Activated T-cell treated with anti-CD3 and anti-CD28 coated beads, Interleukin-2, amount 50 U/mL, for 24 hours (primary cell): ENCODE results near the gene PRXL2B.
"Not testable (repeated sequence)": the region's sequence is repeated elsewhere in the genome, so short reads cannot be mapped to it uniquely, and the experiment has no call there.

Source experiments
- DNase-seq: peaks from one replicate; pipeline ENCODE4 v3.0.0-alpha.2; 2020
- H3K27ac Mint-ChIP-seq: 2 replicates; pipeline ENCODE4 v1.8.0; 2020; ENCODE audit warnings: mild to moderate bottlenecking, mixed read lengths
- H3K27me3 Mint-ChIP-seq: 2 replicates; pipeline ENCODE4 v1.8.0; 2020; ENCODE audit warnings: mixed read lengths
- H3K36me3 Mint-ChIP-seq: 2 replicates; pipeline ENCODE4 v1.8.0; 2020; ENCODE audit warnings: low read depth, mixed read lengths
- H3K4me1 Mint-ChIP-seq: 2 replicates; pipeline ENCODE4 v1.8.0; 2020; ENCODE audit warnings: low read depth, mixed read lengths
- H3K4me3 Mint-ChIP-seq: 2 replicates; pipeline ENCODE4 v1.8.0; 2020; ENCODE audit warnings: mild to moderate bottlenecking, moderate library complexity, mixed read lengths
- H3K9me3 Mint-ChIP-seq: 2 replicates; pipeline ENCODE4 v1.8.0; 2020; ENCODE audit warnings: mixed read lengths

Gene PRXL2B

DNA sequence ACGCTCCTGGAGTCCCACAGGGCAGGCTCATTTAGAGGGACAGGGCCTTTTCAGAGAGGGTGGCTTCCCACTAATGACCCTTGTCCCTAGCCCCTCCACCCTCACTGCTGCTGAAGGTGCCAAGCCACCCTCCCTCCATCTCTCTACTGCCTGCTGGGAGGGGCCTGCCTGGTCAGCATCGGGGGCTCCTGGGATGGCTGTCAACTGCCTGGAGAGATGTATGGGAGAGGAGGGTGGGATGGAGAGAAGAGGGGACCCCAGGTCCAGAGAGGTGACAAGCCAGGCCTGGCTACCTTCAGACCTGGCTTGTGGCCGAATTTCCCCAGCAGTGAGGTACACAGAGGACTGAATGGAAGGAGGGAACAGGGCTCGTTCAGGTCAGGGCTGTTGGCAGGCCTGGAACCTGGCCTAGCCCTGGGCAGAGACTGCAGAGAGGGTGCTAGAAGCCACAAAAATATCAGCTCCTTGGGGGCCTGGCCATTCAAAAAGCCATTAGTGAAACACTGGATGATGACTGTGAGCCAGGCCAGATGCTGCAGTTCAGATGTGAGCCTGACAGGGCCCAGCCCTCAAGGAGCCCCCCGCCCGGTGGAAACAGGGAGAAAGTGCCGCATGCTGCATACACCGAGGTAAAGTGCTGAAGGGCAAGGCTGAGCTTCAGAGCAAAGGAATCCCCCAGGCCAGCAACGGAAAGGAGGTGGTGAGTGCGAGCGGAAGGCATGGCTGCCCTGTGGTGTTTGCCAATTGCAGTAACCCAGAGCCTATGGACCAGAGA is 26.2 kb downstream of the PRXL2B start:
- DNase-seq: peak; percentile 8
- Mint-ChIP-seq H3K36me3 (no peaks in the 10 kb centered on the region), H3K27ac (no peak overlapping the region), H3K9me3 (peaks cover 16% of the 10 kb centered on the region), H3K4me3 (no peak overlapping the region), H3K27me3 (peaks cover 12% of the 10 kb centered on the region), H3K4me1 (no peaks in the 10 kb centered on the region)

DNA sequence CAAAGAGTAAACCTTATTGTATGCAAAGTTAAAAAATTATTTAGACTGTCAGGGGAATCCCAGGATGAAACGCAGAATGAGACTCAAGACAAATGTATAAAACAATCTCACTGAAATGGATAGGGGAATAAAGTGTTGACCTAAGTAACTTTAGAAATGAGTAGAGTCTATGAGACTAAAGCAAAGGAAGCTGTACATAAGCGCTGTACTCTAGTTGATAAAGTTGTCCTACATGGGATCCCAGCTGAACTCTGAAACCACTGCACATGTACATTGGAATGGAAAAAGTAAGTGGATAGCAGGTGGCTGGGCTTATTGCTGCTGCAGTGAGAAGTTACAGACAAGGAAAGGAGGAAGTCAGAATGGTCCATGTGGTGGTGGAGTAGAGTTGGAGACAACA is 27.6 kb downstream of the PRXL2B start:
- no peak for DNase-seq
- H3K4me3 Mint-ChIP-seq: no peak overlapping the region
- no peaks in the 10 kb centered on the region for H3K36me3 Mint-ChIP-seq
- H3K27ac Mint-ChIP-seq: no peak overlapping the region
- H3K4me1 Mint-ChIP-seq: no peaks in the 10 kb centered on the region
- peaks cover 16% of the 10 kb centered on the region for H3K9me3 Mint-ChIP-seq
- peaks cover 15% of the 10 kb centered on the region for H3K27me3 Mint-ChIP-seq

GRCh38 chr1:2617971-2618470 is 31.4 kb downstream of the PRXL2B start:
- H3K4me1 Mint-ChIP-seq: peaks cover 5% of the 10 kb centered on the region
- no peak overlapping the region for H3K27ac Mint-ChIP-seq
- no peak for DNase-seq
- H3K9me3 Mint-ChIP-seq: peaks cover 16% of the 10 kb centered on the region
- H3K4me3 Mint-ChIP-seq: no peak overlapping the region
- peaks cover 9% of the 10 kb centered on the region for H3K27me3 Mint-ChIP-seq
- H3K36me3 Mint-ChIP-seq: no peaks in the 10 kb centered on the region

DNA sequence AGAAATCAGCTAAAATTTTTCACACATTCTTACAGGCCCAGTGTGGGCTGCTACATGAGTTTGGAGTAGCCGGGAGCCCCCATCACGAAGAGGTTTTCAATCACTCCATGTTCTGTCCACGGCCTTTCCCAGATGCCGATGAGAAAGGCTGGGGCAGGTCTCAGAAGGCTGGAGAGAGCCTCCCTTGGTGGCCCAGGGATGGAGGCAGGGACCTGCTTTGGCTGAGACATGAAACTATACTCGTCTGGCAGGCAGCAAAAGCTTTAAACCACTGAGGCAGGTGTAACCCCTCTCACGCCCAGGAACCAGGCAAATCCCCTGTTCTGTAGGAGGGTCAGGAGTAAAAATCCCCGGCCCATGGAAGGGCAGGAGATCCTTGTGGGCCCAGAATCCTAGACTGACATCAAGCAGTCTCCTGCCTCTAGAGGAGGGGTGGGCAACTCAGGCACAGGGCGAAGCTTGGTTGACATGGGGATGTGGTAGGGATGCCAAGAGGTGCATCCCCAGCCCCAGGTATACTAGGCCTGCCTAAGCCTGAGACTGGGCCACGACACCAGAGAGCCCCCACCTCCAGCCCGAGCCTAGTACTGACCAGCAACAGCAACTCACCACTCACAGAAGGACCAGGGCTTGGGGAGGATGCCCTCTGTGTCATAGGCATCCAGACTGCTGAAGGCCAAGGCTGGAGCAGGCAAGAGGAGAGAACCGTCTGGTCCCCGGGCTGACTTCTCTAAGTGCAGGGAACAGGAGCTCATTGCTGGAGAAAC is 37.2 kb downstream of the PRXL2B start:
- no peak overlapping the region for H3K4me3 Mint-ChIP-seq
- no peak overlapping the region for H3K27ac Mint-ChIP-seq
- H3K36me3 Mint-ChIP-seq: no peaks in the 10 kb centered on the region
- peaks cover 9% of the 10 kb centered on the region for H3K4me1 Mint-ChIP-seq
- peak; percentile 27 for DNase-seq
- peaks cover 36% of the 10 kb centered on the region for H3K27me3 Mint-ChIP-seq
- H3K9me3 Mint-ChIP-seq: no peaks in the 10 kb centered on the region

GRCh38 chr1:2624735-2625300 is 38.2 kb downstream of the PRXL2B start:
- Mint-ChIP-seq H3K9me3 (no peaks in the 10 kb centered on the region), H3K4me1 (peaks cover 11% of the 10 kb centered on the region), H3K4me3 (no peak overlapping the region), H3K36me3 (no peaks in the 10 kb centered on the region), H3K27ac (no peak overlapping the region), H3K27me3 (peaks cover 40% of the 10 kb centered on the region)
- DNase-seq: peak; percentile 5

DNA sequence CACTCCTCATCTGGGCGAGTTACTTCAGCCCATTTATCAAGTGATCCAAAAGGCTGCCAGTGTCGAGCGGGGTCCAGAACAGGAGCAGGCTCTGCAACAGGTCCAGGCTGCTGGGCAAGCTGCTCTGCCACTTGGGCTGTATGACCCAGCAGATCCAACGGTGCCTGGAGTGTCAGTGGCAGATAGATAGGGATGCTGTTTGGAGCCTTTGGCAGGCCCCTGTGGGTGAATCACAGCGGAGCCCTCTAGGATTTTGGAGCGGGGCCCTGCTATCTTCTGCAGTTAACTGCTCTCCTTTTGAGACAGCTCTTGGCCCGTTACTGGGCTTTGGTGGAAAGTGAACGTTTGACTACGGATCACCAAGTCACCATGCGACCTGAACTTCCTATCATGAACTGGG is 38.7 kb downstream of the PRXL2B start:
- Mint-ChIP-seq H3K27ac (no peak overlapping the region), H3K9me3 (peaks cover 1% of the 10 kb centered on the region), H3K4me1 (peaks cover 13% of the 10 kb centered on the region), H3K4me3 (no peak overlapping the region), H3K36me3 (no peaks in the 10 kb centered on the region), H3K27me3 (peaks cover 45% of the 10 kb centered on the region)
- DNase-seq: peak; percentile 21

- not testable (repeated sequence) for H3K36me3 Mint-ChIP-seq, H3K4me3 Mint-ChIP-seq, H3K9me3 Mint-ChIP-seq, H3K27ac Mint-ChIP-seq
- peaks cover 14% of the 10 kb centered on the region for H3K4me1 Mint-ChIP-seq
- H3K27me3 Mint-ChIP-seq: peaks cover 49% of the 10 kb centered on the region
- peak; percentile 8 for DNase-seq
Observed at GRCh38 chr1:2625748-2626147, 39.2 kb downstream of the PRXL2B start.

DNA sequence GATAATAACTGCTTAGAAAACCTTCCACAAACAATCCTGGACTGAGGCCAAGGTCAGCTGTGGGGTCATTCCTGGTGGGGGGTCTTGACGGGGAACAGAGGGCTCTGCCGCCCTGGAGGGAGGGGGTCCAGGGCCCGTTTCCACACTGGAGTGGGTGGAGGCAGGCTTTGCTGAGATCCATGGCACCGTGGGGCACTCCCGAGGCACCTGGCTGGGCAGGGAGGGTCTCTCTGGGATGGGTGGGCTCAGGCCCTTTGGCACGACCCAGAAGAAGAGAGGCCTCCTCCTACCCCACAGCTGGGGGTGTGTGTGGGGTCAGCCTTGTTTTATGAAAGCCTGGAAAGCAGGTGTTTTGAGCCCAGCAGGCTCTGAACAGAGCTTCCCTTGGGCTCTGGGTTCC is 41.2 kb downstream of the PRXL2B start:
- H3K27ac Mint-ChIP-seq: no peak overlapping the region
- peaks cover 61% of the 10 kb centered on the region for H3K27me3 Mint-ChIP-seq

DNA sequence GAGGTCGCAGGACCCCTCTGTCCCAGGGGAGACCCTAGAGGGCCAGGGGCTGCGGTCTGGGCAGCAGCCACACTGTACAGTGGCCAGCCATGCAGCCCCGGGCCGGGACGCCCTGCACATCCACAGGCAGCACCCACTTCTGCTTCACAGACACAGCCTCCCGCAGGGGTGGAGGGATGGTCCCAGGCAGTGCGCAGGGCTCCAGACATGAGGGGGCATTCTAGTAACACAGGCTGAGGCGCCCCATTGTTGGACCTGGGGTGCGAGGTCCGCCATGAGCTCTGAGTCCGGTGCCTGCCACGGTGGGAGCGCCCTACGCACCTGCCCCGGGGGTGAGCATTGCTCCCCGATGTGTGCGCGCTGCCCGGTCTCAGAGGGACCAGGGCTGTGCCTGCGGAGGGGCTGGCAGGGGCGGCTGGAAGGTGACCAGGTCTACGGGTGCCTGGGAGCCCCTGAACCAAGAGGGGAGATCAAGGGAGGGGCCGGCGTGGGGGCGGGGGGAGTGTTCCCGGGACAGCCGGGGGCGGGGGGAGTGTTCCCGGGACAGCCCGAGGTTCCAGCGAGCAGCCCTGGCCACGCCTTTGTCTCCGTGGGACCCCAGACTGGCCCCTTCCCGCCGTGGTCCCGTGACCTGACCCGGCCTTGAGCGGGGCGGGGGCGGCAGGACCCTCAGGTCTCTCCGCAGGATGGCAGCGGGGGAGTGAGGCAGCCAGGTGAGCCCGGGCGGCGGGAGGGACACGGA is 41.8 kb downstream of the PRXL2B start:
- Mint-ChIP-seq H3K27ac (no peak overlapping the region), H3K4me1 (peaks cover 7% of the 10 kb centered on the region), H3K36me3 (no peaks in the 10 kb centered on the region), H3K4me3 (no peak overlapping the region), H3K9me3 (peaks cover 7% of the 10 kb centered on the region), H3K27me3 (peaks cover 61% of the 10 kb centered on the region)
- no peak for DNase-seq

More for the DNA sequence above, 41.2 kb downstream of the PRXL2B start:
- Mint-ChIP-seq H3K4me1 (peaks cover 11% of the 10 kb centered on the region), H3K4me3 (no peak overlapping the region), H3K36me3 (no peaks in the 10 kb centered on the region), H3K9me3 (peaks cover 7% of the 10 kb centered on the region)
- no peak for DNase-seq

GRCh38 chr1:2628933-2629626 is 42.5 kb downstream of the PRXL2B start:
- no peak for DNase-seq
- Mint-ChIP-seq H3K9me3 (peaks cover 7% of the 10 kb centered on the region), H3K36me3 (no peaks in the 10 kb centered on the region), H3K27me3 (peaks cover 61% of the 10 kb centered on the region), H3K4me1 (peaks cover 5% of the 10 kb centered on the region), H3K4me3 (no peak overlapping the region), H3K27ac (no peak overlapping the region)

DNA sequence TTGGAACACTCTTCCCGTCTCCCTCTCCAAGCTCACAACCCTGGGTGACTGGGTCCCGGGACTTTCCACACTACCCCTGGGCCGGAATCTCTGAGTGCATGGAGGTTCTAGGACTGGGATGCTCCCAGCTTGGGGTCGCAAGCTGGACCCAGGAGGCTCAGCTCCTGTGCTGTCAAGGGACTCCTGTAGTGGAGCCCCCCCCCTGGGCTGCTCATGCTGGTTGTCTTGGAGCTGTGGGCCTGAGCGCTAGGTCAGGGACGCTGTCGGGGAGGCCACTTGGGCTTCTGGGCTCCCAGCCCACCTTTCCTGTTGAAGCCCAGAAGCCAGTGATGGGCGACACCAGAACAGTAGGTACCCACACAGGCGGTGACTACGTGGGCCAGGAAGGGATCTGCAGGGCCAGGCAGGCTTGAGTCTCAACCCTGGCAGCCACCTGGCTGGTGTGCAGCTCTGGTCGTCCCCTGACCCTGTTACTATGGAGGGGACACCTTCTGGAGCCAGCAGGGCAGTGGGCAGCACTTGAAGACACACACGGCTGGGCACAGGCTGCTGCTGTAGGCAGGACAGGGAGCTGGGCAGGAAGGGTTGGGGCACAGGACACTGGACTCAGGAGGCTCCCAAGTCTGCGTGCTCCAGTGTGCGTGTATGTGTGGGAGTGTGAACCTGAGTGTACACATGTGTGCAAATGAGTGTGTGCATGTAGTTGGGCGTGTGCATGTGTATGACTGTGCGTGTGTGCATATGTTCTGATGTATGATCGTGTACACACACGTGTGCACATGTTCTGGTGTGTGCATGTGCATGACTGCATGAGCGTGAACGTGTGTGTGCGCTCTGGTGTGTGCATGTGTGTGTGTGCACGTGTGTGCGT is 43.3 kb downstream of the PRXL2B start:
- H3K36me3 Mint-ChIP-seq: no peaks in the 10 kb centered on the region
- peaks cover 7% of the 10 kb centered on the region for H3K9me3 Mint-ChIP-seq
- peak; percentile 8 for DNase-seq
- H3K27ac Mint-ChIP-seq: no peak overlapping the region
- H3K4me3 Mint-ChIP-seq: no peak overlapping the region
- peaks cover 5% of the 10 kb centered on the region for H3K4me1 Mint-ChIP-seq
- H3K27me3 Mint-ChIP-seq: peaks cover 56% of the 10 kb centered on the region

- no peak for DNase-seq
- Mint-ChIP-seq H3K27me3 (peaks cover 51% of the 10 kb centered on the region), H3K36me3 (no peaks in the 10 kb centered on the region), H3K4me1 (peaks cover 5% of the 10 kb centered on the region), H3K27ac (no peak overlapping the region), H3K9me3 (peaks cover 7% of the 10 kb centered on the region), H3K4me3 (no peak overlapping the region)
Observed at GRCh38 chr1:2630498-2631135, 44.0 kb downstream of the PRXL2B start.
